Prostate gland (tissue), 2 donors: ENCODE measurements around the gene GTF2H4. TPM values are rescaled to one million over a fixed set of nuclear protein-coding genes. Genes with fewer than 3 reads are reported as not detected.

Source experiments
- DNase-seq: peaks from one replicate; pipeline ENCODE4 v3.0.0-alpha.2; 2019; ENCODE audit warnings: low spot score
- H3K27ac ChIP-seq, 2 donors: fragments of 200-600 bp; sonication (generic); 2 replicates each; pipeline ENCODE4 v1.5.1; 2017 to 2019
- H3K27me3 ChIP-seq: fragments of 200-600 bp; sonication (generic); replicated peaks from 2 replicates; pipeline ENCODE4 v1.5.1; 2019; ENCODE audit not compliant: insufficient read depth
- H3K36me3 ChIP-seq, 2 donors: fragments of 200-600 bp; sonication (generic); 1 replicate in 1 of 2; 2 replicates in 1 of 2; pipeline versions ENCODE4 v1.5.1 to v1.8.1; 2017 to 2019
- H3K4me1 ChIP-seq: fragments of 200-600 bp; sonication (generic); replicated peaks from 2 replicates; pipeline ENCODE4 v1.5.1; 2019
- H3K4me3 ChIP-seq, 2 donors: fragments of 200-600 bp; sonication (generic); 2 replicates each; pipeline ENCODE4 v1.5.1; 2017 to 2019
- H3K9me3 ChIP-seq: fragments of 200-600 bp; sonication (generic); 2 replicates; pipeline ENCODE4 v1.5.1; 2017
- CTCF ChIP-seq, 4 experiments: fragments of 200-600 bp in 2 of 4; fragments of 450-650 bp in 2 of 4; sonication (generic) in 2 of 4; IDR thresholded peaks; 1 replicate in 3 of 4; 2 replicates in 1 of 4; pipeline ENCODE4 v1.5.1; 2016 to 2019; ENCODE audit warnings: antibody characterized with exemption in 4 of 4, mild to moderate bottlenecking in 2 of 4, moderate library complexity in 2 of 4
- POLR2A ChIP-seq: fragments of 450-650 bp; IDR thresholded peaks from one replicate; pipeline ENCODE4 v1.6.1; 2016; ENCODE audit warnings: antibody characterized with exemption, mild to moderate bottlenecking
- POLR2AphosphoS5 ChIP-seq: sonication (generic); formaldehyde crosslinking; IDR thresholded peaks from one replicate; pipeline ENCODE4 v1.6.1; 2017; ENCODE audit warnings: antibody characterized with exemption
- WGBS: methylation state at CpG from one replicate; pipeline ENCODE4 v1.1.5; 2018; 5-methylcytosine and 5-hydroxymethylcytosine counted together
- intact Hi-C: fragments of 100-400 bp; cut with DNase I; formaldehyde crosslinking; loops from one replicate; pipeline ENCODE4 v1.14.2; 2022
- total RNA-seq, 2 donors: library from RNA; depleted of rRNA; stranded (reverse); fragments of >200 nt; gene quantifications; one replicate each; pipeline ENCODE4 v1.1.0, GENCODE V29; 2016

The GTF2H4 gene
- total RNA-seq, 2 donors from 2014 or later, result 19.0 to 26.2 TPM

- no peak overlapping the region for H3K4me3 ChIP-seq
- DNase-seq, result peak; percentile 82
- H3K4me1 ChIP-seq, result peaks cover 10% of the 10 kb centered on the region
- peak overlapping the region; percentile 77 to 88 for H3K27ac ChIP-seq
- intact Hi-C loops, result loop anchor here (5.0 kb wide), 2 partner anchors 134 to 149 kb away; partner anchors contain the start of genes FLOT1 and IER3
- TF ChIP-seq CTCF (IDR thresholded peaks at IDR 0.05) (peak in 1 of 4 experiments; percentile 13), POLR2AphosphoS5 (peak; percentile 92), POLR2A (no peak)
- no peaks in the 10 kb centered on the region for H3K27me3 ChIP-seq
- no peaks in the 10 kb centered on the region for H3K9me3 ChIP-seq
- WGBS, result 25% methylated on average over 4 of the region's 4 CpGs
- no peaks in the 10 kb centered on the region for H3K36me3 ChIP-seq
Measured at GRCh38 chr6:30876039-30876730, 31.8 kb upstream of the GTF2H4 start.

- peak overlapping the region; percentile 22 to 27 for H3K4me3 ChIP-seq
- intact Hi-C loops, result loop anchor here (1.0 to 5.0 kb wide), 3 partner anchors 49 to 150 kb away; partner anchors contain the start of genes FLOT1 and IER3
- 11% methylated on average over 15 of the region's 15 CpGs for WGBS
- no peaks in the 10 kb centered on the region for H3K9me3 ChIP-seq
- peak; percentile 77 to 96 (median 92) for TF ChIP-seq CTCF (IDR thresholded peaks at IDR 0.05)
- TF ChIP-seq POLR2AphosphoS5, result peak; percentile 84
- TF ChIP-seq POLR2A, result peak; percentile 29
- H3K27me3 ChIP-seq, result no peaks in the 10 kb centered on the region
- peaks cover 18% of the 10 kb centered on the region for H3K4me1 ChIP-seq
- DNase-seq, result peak; percentile 91
- no peaks in the 10 kb centered on the region for H3K36me3 ChIP-seq
- H3K27ac ChIP-seq, result peak overlapping the region; percentile 77 to 88
Measured at GRCh38 chr6:30877419-30878262, 30.4 kb upstream of the GTF2H4 start.

- no peak for TF ChIP-seq POLR2AphosphoS5
- no peak for TF ChIP-seq CTCF (IDR thresholded peaks at IDR 0.05)
- no peak for TF ChIP-seq POLR2A
- H3K36me3 ChIP-seq, result no peaks in the 10 kb centered on the region
- no peak for DNase-seq
- no peak overlapping the region for H3K27ac ChIP-seq
- peaks cover 19% of the 10 kb centered on the region for H3K4me1 ChIP-seq
- no peaks in the 10 kb centered on the region for H3K27me3 ChIP-seq
- H3K4me3 ChIP-seq, result no peak overlapping the region
- H3K9me3 ChIP-seq, result no peaks in the 10 kb centered on the region
- whole genome bisulfite sequencing, result 86% methylated on average over 8 of the region's 8 CpGs
- intact Hi-C loops, result loop anchor here (5.0 kb wide), 3 partner anchors 138 to 203 kb away; partner anchors contain the start of genes FLOT1 and IER3
Measured at GRCh38 chr6:30879684-30880427, 28.2 kb upstream of the GTF2H4 start.

- DNase-seq, result no peak
- intact Hi-C loops, result loop anchor here (5.0 kb wide), 1 partner anchor 203 kb away; no protein-coding TSS in a partner anchor
- Histone ChIP-seq H3K27me3 (no peaks in the 10 kb centered on the region), H3K4me1 (peaks cover 19% of the 10 kb centered on the region), H3K36me3 (no peaks in the 10 kb centered on the region), H3K4me3 (no peak overlapping the region), H3K27ac (peak overlapping the region; percentile 93 to 96), H3K9me3 (no peaks in the 10 kb centered on the region)
- 51% methylated on average over 16 of the region's 16 CpGs for WGBS
- TF ChIP-seq POLR2AphosphoS5 (no peak), POLR2A (no peak), CTCF (IDR thresholded peaks at IDR 0.05) (no peak)
Measured at GRCh38 chr6:30880698-30881252, 27.2 kb upstream of the GTF2H4 start.
